GM19099 (cell line): ENCODE data around the gene NHSL2.

Experiments
- POLR2A ChIP-seq: IDR thresholded peaks from 3 replicates; pipeline ENCODE4 v1.6.1; 2011; ENCODE audit warnings: low read depth; ENCODE audit not compliant: insufficient read length; ENCODE audit errors: extremely low read depth

The NHSL2 gene

GRCh38 chrX:72084114-72084513 is 173.5 kb downstream of the NHSL2 start:
- no peak for TF ChIP-seq POLR2A

GRCh38 chrX:72086995-72087394 is 176.3 kb downstream of the NHSL2 start:
- TF ChIP-seq POLR2A = no peak

GRCh38 chrX:72088761-72089160 is 178.1 kb downstream of the NHSL2 start:
- no peak for TF ChIP-seq POLR2A

GRCh38 chrX:72089254-72089653 is 178.6 kb downstream of the NHSL2 start:
- no peak for TF ChIP-seq POLR2A

- TF ChIP-seq POLR2A = no peak
These were observed 184.2 kb downstream of the NHSL2 start for GRCh38 chrX:72094894-72095293.

GRCh38 chrX:72095370-72095769 is 184.7 kb downstream of the NHSL2 start:
- no peak for TF ChIP-seq POLR2A

GRCh38 chrX:72097098-72097497 is 186.5 kb downstream of the NHSL2 start:
- TF ChIP-seq POLR2A = no peak

GRCh38 chrX:72100051-72100755 is 189.6 kb downstream of the NHSL2 start:
- no peak for TF ChIP-seq POLR2A

GRCh38 chrX:72100824-72101351 is 190.2 kb downstream of the NHSL2 start:
- TF ChIP-seq POLR2A = no peak

- TF ChIP-seq POLR2A = no peak
These were observed 191.0 kb downstream of the NHSL2 start for GRCh38 chrX:72101597-72102037.

GRCh38 chrX:72102126-72102525 is 191.5 kb downstream of the NHSL2 start:
- TF ChIP-seq POLR2A = no peak

- TF ChIP-seq POLR2A = no peak
These were observed 192.1 kb downstream of the NHSL2 start for GRCh38 chrX:72102760-72103159.

GRCh38 chrX:72105436-72105835 is 194.8 kb downstream of the NHSL2 start:
- no peak for TF ChIP-seq POLR2A

- TF ChIP-seq POLR2A = no peak
These were observed 196.7 kb downstream of the NHSL2 start for GRCh38 chrX:72107320-72107719.

GRCh38 chrX:72107841-72108595 is 197.4 kb downstream of the NHSL2 start:
- TF ChIP-seq POLR2A = no peak

- no peak for TF ChIP-seq POLR2A
These were observed 198.0 kb downstream of the NHSL2 start for GRCh38 chrX:72108666-72109065.

GRCh38 chrX:72110051-72110875 is 199.6 kb downstream of the NHSL2 start:
- TF ChIP-seq POLR2A = no peak
